Progenitor cell of endocrine pancreas (in vitro differentiated cells): Measurements from ENCODE around the gene RELL2. TPM values are rescaled to one million over a fixed set of nuclear protein-coding genes. Genes with fewer than 3 reads are reported as not detected.
A peak's percentile ranks its signal among the peaks of the same experiment; 100 is the strongest.

Source experiments
- DNase-seq: peaks from one replicate; pipeline ENCODE4 v3.0.0; 2021; ENCODE audit warnings: low spot score; ENCODE audit not compliant: unreplicated experiment
- H3K27ac Mint-ChIP-seq: 2 replicates; pipeline ENCODE4 v1.8.0; 2021; ENCODE audit warnings: mild to moderate bottlenecking, moderate library complexity, mixed read lengths
- H3K27me3 Mint-ChIP-seq: 2 replicates; pipeline ENCODE4 v1.8.0; 2021; ENCODE audit warnings: mixed read lengths
- H3K36me3 Mint-ChIP-seq: 2 replicates; pipeline ENCODE4 v1.8.0; 2022; ENCODE audit warnings: mixed read lengths; ENCODE audit not compliant: insufficient read depth
- H3K4me1 Mint-ChIP-seq: 2 replicates; pipeline ENCODE4 v1.8.0; 2021; ENCODE audit warnings: low read depth, mixed read lengths
- H3K4me3 Mint-ChIP-seq: 2 replicates; pipeline ENCODE4 v1.8.0; 2021; ENCODE audit warnings: low read depth, mild to moderate bottlenecking, moderate library complexity, mixed read lengths
- H3K9me3 Mint-ChIP-seq: 2 replicates; pipeline ENCODE4 v1.8.0; 2021; ENCODE audit warnings: low read depth, mixed read lengths
- CTCF ChIP-seq: fragments of 200-600 bp; sonication (generic); IDR thresholded peaks from one replicate; pipeline ENCODE4 v1.5.0; 2021; ENCODE audit warnings: antibody characterized with exemption, mild to moderate bottlenecking; ENCODE audit not compliant: unreplicated experiment
- total RNA-seq: library from RNA; stranded (reverse); gene quantifications from 2 replicates; pipeline ENCODE4 v1.2.1, GENCODE V29; 2021

The RELL2 gene
- total RNA-seq, 1 donor from 2014 or later = 5.2 TPM

GRCh38 chr5:141617128-141617527 is 19.7 kb upstream of the RELL2 start:
- Mint-ChIP-seq H3K9me3 (no peaks in the 10 kb centered on the region), H3K4me3 (peak overlapping the region; percentile 99), H3K27ac (peak overlapping the region; percentile 98), H3K4me1 (peaks cover 34% of the 10 kb centered on the region), H3K27me3 (no peaks in the 10 kb centered on the region), H3K36me3 (peaks cover 3% of the 10 kb centered on the region)
- DNase-seq = no peak
- TF ChIP-seq CTCF = no peak

GRCh38 chr5:141617682-141618029 is 19.1 kb upstream of the RELL2 start:
- no peak for TF ChIP-seq CTCF

GRCh38 chr5:141618030-141618803 is 18.6 kb upstream of the RELL2 start:
- Mint-ChIP-seq H3K9me3 (no peaks in the 10 kb centered on the region), H3K36me3 (peaks cover 3% of the 10 kb centered on the region), H3K27ac (peak overlapping the region; percentile 98), H3K4me1 (peaks cover 30% of the 10 kb centered on the region), H3K27me3 (no peaks in the 10 kb centered on the region), H3K4me3 (peak overlapping the region; percentile 99)
- TF ChIP-seq CTCF = no peak
- peak; percentile 39 for DNase-seq

More at GRCh38 chr5:141617682-141618029, 19.1 kb upstream of the RELL2 start:
- peak overlapping the region; percentile 99 for H3K4me3 Mint-ChIP-seq
- H3K27ac Mint-ChIP-seq = peak overlapping the region; percentile 98
- H3K27me3 Mint-ChIP-seq = no peaks in the 10 kb centered on the region
- H3K4me1 Mint-ChIP-seq = peaks cover 34% of the 10 kb centered on the region
- DNase-seq = no peak
- peaks cover 3% of the 10 kb centered on the region for H3K36me3 Mint-ChIP-seq
- H3K9me3 Mint-ChIP-seq = no peaks in the 10 kb centered on the region

GRCh38 chr5:141618804-141619554 is 17.8 kb upstream of the RELL2 start, which contains the start of gene DIAPH1:
DIAPH1 (minus strand) TSS chr5:141619000; CDS start chr5:141618914, 86 bp downstream.
- peak; percentile 96 for TF ChIP-seq CTCF
- Mint-ChIP-seq H3K27me3 (no peaks in the 10 kb centered on the region), H3K4me3 (peak within 1 kb of the TSS; percentile 99), H3K9me3 (no peaks in the 10 kb centered on the region), H3K36me3 (peaks cover 7% of the 10 kb centered on the region), H3K27ac (peak within 1 kb of the TSS; percentile 98), H3K4me1 (peaks cover 25% of the 10 kb centered on the region)
- DNase-seq = peak; percentile 96

GRCh38 chr5:141623186-141623585 is 13.6 kb upstream of the RELL2 start:
- TF ChIP-seq CTCF = no peak
- H3K36me3 Mint-ChIP-seq = peaks cover 13% of the 10 kb centered on the region
- H3K4me3 Mint-ChIP-seq = no peak overlapping the region
- DNase-seq = no peak
- H3K9me3 Mint-ChIP-seq = no peaks in the 10 kb centered on the region
- H3K27ac Mint-ChIP-seq = no peak overlapping the region
- H3K27me3 Mint-ChIP-seq = no peaks in the 10 kb centered on the region
- no peaks in the 10 kb centered on the region for H3K4me1 Mint-ChIP-seq
